Measurements from ENCODE around the gene INTS3. TPM values are rescaled to one million over a fixed set of nuclear protein-coding genes. Genes with fewer than 3 reads are reported as not detected.

INTS3 gene
- total and polyA plus RNA-seq, 10 of the 15 experiments (the other 5 are each of a cell fraction or from before 2014, with no cell fraction given): 12.6 to 87.4 (median 30.8) TPM

DNA sequence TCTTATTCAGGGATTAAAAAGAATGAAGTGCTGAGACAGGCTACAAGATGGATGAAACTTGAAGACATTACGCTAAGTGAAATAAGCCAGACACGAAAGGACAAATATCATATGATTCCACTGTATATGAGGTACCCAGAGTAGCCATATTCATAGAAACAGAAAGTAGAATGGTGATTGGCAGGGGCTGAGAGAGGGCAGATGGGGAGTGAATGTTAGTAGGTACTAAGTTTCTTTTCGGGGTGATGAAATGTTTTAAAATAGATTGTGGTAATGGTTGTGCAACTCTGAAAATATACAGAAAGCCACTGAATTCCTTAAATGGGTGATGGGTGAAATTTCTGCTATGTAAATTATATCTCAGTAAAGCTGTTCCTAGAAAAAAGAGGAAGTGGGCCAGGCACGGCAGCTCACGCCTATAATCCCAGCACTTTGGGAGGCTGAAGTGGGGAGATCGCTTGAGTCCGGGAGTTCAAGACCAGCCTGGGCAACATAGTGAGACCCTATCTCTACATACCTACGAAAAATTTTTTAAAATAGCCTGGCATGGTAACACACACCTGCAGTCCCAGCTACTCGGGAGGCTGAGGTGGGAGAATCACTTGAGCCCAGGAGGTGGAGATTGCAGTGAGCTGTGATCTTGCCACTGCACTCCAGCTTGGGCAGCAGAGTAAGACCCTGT, 63.3 kb downstream of the INTS3 start (continued):
- TF ChIP-seq, protein P1, sequence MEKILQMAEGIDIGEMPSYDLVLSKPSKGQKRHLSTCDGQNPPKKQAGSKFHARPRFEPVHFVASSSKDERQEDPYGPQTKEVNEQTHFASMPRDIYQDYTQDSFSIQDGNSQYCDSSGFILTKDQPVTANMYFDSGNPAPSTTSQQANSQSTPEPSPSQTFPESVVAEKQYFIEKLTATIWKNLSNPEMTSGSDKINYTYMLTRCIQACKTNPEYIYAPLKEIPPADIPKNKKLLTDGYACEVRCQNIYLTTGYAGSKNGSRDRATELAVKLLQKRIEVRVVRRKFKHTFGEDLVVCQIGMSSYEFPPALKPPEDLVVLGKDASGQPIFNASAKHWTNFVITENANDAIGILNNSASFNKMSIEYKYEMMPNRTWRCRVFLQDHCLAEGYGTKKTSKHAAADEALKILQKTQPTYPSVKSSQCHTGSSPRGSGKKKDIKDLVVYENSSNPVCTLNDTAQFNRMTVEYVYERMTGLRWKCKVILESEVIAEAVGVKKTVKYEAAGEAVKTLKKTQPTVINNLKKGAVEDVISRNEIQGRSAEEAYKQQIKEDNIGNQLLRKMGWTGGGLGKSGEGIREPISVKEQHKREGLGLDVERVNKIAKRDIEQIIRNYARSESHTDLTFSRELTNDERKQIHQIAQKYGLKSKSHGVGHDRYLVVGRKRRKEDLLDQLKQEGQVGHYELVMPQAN (conservative IDR thresholded peaks at IDR 0.05): no peak; the same call in 1 of the 2 replicates
- peak; percentile 76; the same call in 1 of the 2 replicates for TF ChIP-seq MTA2 (IDR thresholded peaks at IDR 0.05; ENCODE audit: low read depth)
- TF ChIP-seq, protein P2, sequence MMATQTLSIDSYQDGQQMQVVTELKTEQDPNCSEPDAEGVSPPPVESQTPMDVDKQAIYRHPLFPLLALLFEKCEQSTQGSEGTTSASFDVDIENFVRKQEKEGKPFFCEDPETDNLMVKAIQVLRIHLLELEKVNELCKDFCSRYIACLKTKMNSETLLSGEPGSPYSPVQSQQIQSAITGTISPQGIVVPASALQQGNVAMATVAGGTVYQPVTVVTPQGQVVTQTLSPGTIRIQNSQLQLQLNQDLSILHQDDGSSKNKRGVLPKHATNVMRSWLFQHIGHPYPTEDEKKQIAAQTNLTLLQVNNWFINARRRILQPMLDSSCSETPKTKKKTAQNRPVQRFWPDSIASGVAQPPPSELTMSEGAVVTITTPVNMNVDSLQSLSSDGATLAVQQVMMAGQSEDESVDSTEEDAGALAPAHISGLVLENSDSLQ (IDR thresholded peaks at IDR 0.05): peak; percentile 97
- TF ChIP-seq, protein P3, sequence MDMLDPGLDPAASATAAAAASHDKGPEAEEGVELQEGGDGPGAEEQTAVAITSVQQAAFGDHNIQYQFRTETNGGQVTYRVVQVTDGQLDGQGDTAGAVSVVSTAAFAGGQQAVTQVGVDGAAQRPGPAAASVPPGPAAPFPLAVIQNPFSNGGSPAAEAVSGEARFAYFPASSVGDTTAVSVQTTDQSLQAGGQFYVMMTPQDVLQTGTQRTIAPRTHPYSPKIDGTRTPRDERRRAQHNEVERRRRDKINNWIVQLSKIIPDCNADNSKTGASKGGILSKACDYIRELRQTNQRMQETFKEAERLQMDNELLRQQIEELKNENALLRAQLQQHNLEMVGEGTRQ (IDR thresholded peaks at IDR 0.05; ENCODE audit: borderline replicate concordance, low read depth, low read length): no peak; the same call in 1 of the 2 replicates
- TF ChIP-seq, protein P4, sequence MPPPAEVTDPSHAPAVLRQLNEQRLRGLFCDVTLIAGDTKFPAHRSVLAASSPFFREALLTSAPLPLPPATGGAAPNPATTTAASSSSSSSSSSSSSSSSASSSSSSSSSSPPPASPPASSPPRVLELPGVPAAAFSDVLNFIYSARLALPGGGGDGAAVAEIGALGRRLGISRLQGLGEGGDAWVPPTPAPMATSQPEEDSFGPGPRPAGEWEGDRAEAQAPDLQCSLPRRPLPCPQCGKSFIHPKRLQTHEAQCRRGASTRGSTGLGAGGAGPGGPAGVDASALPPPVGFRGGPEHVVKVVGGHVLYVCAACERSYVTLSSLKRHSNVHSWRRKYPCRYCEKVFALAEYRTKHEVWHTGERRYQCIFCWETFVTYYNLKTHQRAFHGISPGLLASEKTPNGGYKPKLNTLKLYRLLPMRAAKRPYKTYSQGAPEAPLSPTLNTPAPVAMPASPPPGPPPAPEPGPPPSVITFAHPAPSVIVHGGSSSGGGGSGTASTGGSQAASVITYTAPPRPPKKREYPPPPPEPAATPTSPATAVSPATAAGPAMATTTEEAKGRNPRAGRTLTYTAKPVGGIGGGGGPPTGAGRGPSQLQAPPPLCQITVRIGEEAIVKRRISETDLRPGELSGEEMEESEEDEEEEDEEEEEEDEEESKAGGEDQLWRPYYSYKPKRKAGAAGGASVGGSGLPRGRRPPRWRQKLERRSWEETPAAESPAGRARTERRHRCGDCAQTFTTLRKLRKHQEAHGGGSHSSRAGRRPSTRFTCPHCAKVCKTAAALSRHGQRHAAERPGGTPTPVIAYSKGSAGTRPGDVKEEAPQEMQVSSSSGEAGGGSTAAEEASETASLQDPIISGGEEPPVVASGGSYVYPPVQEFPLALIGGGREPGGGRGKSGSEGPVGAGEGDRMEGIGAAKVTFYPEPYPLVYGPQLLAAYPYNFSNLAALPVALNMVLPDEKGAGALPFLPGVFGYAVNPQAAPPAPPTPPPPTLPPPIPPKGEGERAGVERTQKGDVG (CRISPR knock-in tag; IDR thresholded peaks at IDR 0.05): no peak
- TF ChIP-seq BHLHE40 (IDR thresholded peaks at IDR 0.05; ENCODE audit: borderline replicate concordance in 1 of 2, low read depth in 2 of 2, low read length in 1 of 2): peak; percentile 63 to 76
- no peak for TF ChIP-seq SREBF1 (IDR thresholded peaks at IDR 0.05; ENCODE audit: low read length)
- no peak for TF ChIP-seq BMI1 (IDR thresholded peaks at IDR 0.05; ENCODE audit: borderline replicate concordance)
- TF ChIP-seq FOS (IDR thresholded peaks at IDR 0.05; ENCODE audit: borderline replicate concordance, extremely low read depth, insufficient read length): peak; percentile 4
- TF ChIP-seq, protein P5, sequence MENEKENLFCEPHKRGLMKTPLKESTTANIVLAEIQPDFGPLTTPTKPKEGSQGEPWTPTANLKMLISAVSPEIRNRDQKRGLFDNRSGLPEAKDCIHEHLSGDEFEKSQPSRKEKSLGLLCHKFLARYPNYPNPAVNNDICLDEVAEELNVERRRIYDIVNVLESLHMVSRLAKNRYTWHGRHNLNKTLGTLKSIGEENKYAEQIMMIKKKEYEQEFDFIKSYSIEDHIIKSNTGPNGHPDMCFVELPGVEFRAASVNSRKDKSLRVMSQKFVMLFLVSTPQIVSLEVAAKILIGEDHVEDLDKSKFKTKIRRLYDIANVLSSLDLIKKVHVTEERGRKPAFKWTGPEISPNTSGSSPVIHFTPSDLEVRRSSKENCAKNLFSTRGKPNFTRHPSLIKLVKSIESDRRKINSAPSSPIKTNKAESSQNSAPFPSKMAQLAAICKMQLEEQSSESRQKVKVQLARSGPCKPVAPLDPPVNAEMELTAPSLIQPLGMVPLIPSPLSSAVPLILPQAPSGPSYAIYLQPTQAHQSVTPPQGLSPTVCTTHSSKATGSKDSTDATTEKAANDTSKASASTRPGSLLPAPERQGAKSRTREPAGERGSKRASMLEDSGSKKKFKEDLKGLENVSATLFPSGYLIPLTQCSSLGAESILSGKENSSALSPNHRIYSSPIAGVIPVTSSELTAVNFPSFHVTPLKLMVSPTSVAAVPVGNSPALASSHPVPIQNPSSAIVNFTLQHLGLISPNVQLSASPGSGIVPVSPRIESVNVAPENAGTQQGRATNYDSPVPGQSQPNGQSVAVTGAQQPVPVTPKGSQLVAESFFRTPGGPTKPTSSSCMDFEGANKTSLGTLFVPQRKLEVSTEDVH (IDR thresholded peaks at IDR 0.05; ENCODE audit: low read depth, partially characterized antibody): no peak
- no peak for TF ChIP-seq MYC (IDR thresholded peaks at IDR 0.05; ENCODE audit: insufficient read depth, insufficient read length, insufficient replicate concordance, low read length, severe bottlenecking)

Measured in GM12878 (cell line).